ENCODE results near the gene TMA7.
A peak's percentile ranks its signal among the peaks of the same experiment; 100 is the strongest.

DNA sequence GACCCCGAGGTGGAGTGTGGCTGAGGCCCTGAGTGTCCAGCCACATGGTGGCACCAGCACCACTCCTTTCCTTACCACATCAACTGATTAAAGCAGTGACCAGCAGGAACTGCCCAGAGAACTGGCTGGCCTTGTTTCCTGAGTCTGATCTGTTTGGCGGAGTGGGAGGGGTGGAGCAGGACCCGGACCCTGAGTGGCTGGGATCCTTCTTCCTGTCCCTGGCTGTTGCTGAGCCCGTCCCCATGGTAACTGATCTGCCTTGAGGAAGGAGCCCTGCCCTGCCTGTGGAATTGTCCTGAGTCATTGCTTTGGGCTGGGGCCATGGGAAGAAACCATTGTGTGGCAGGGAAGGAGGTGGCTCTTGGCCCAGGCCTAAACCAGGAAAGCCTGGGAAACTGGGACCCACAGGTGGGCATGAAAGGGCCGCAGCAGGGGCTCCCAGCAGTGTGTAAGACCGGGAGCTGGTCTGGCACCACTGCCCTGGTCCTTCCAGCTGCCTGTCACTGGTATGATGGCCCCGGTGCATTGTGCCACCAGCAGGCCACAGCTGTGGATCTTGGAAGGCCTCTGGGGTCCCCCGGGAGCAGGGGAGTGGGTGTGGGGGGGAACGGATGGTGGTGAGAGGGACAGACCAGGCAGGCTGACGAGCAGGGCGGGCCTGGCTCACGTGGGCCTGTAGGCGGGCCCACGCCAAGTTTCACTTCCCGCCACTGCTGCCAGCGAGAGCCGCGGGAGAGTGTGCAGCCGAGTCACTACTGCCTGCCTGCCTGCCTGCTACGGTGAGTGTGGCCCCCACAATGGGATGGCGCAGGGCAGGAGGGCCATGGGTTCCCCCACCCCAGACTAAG, 25.7 kb downstream of the TMA7 start:
- TF ChIP-seq POLR2A (IDR thresholded peaks at IDR 0.05) = peak; percentile 94
- TF ChIP-seq EP300 (IDR thresholded peaks at IDR 0.05; ENCODE audit: low read depth) = no peak
- TF ChIP-seq, protein P1, sequence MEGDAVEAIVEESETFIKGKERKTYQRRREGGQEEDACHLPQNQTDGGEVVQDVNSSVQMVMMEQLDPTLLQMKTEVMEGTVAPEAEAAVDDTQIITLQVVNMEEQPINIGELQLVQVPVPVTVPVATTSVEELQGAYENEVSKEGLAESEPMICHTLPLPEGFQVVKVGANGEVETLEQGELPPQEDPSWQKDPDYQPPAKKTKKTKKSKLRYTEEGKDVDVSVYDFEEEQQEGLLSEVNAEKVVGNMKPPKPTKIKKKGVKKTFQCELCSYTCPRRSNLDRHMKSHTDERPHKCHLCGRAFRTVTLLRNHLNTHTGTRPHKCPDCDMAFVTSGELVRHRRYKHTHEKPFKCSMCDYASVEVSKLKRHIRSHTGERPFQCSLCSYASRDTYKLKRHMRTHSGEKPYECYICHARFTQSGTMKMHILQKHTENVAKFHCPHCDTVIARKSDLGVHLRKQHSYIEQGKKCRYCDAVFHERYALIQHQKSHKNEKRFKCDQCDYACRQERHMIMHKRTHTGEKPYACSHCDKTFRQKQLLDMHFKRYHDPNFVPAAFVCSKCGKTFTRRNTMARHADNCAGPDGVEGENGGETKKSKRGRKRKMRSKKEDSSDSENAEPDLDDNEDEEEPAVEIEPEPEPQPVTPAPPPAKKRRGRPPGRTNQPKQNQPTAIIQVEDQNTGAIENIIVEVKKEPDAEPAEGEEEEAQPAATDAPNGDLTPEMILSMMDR (IDR thresholded peaks at IDR 0.05) = peak; percentile 53 to 83 (median 64)
